ENCODE measurements around the gene ID4. TPM values are rescaled to one million over a fixed set of nuclear protein-coding genes. Genes with fewer than 3 reads are reported as not detected.

Gene ID4
- total and polyA plus RNA-seq, 2 of the 4 experiments (the other 2 are of a cell fraction), result 3.0 to 3.6 TPM

- H3K9me1 ChIP-seq (ENCODE audit: insufficient read depth, low read length), result no peaks in the 10 kb centered on the region; the same call in 1 of the 2 replicates
- no peaks in the 10 kb centered on the region for H3K4me1 ChIP-seq (ENCODE audit: control insufficient read depth, insufficient read depth, low read length)
- in situ Hi-C loops (cut with MboI; ENCODE audit: low sequenced_read_pairs) (loop anchor here (25.0 kb wide), 3 partner anchors 877 to 1277 kb away; no protein-coding TSS in a partner anchor), dilution Hi-C loops (cut with HindIII; ENCODE audit: low sequenced_read_pairs, unreplicated experiment) (no loop called here), intact Hi-C loops (cut with micrococcal nuclease) (no loop called here)
- BruUV-seq (replicated peaks), result no TSS peak
- H2BK120ac ChIP-seq (ENCODE audit: low read depth, low read length), result no peak overlapping the region
- H2BK5ac ChIP-seq (ENCODE audit: low read depth, low read length, poor library complexity, severe bottlenecking), result no peak overlapping the region
- no peak overlapping the region for H4K91ac ChIP-seq (ENCODE audit: insufficient read depth, low read depth, low read length)
- H4K20me1 ChIP-seq (ENCODE audit: insufficient read depth, low read length), result no peaks in the 10 kb centered on the region
- H3K23ac ChIP-seq (ENCODE audit: low read depth, low read length), result no peak overlapping the region
- H3K4me3 ChIP-seq (ENCODE audit: insufficient read depth, low read depth, low read length), result no peak overlapping the region
- no peak overlapping the region for H3K4me2 ChIP-seq (ENCODE audit: low read depth, low read length)
- TF ChIP-seq MAFK (IDR thresholded peaks at IDR 0.05; ENCODE audit: low read depth, low read length) (0 out of 2 replicates have a peak, but pooled peaks have one; percentile 16), CHD1 (IDR thresholded peaks at IDR 0.05; ENCODE audit: low read depth, low read length) (no peak)
- peaks cover 10% of the 10 kb centered on the region for H3K27me3 ChIP-seq (ENCODE audit: control insufficient read depth, insufficient read depth, low read length)
- no peaks in the 10 kb centered on the region for H3K9me3 ChIP-seq (ENCODE audit: control insufficient read depth, insufficient read depth, low read length)
- no peak overlapping the region for H3K27ac ChIP-seq (ENCODE audit: insufficient read depth, low read length)
- H3K56ac ChIP-seq (ENCODE audit: extremely low read depth, insufficient read depth, low read length), result no peak overlapping the region
- H3K14ac ChIP-seq (replicated peaks; ENCODE audit: low read depth, low read length), result no peak overlapping the region
- H2AFZ ChIP-seq (replicated peaks; ENCODE audit: low read length, poor library complexity), result no peak overlapping the region
- H4K8ac ChIP-seq (ENCODE audit: low read depth in 2 of 2, low read length in 2 of 2), result no peak overlapping the region
- no peaks in the 10 kb centered on the region for H3K36me3 ChIP-seq (ENCODE audit: control insufficient read depth, insufficient read depth, low read length)
- no peak overlapping the region for H4K5ac ChIP-seq (ENCODE audit: low read depth, low read length)
- no peak overlapping the region for H3K18ac ChIP-seq (ENCODE audit: low read depth, low read length)
- H2BK15ac ChIP-seq (ENCODE audit: low read depth, low read length), result no peak overlapping the region
- ATAC-seq (ENCODE audit: low read depth) (no peak), DNase-seq (no peak)
- no peak overlapping the region for H3K9ac ChIP-seq (ENCODE audit: low read depth, low read length)
- POLR2A ChIA-PET (ENCODE audit: unreplicated experiment), result no interaction called here
- H3K4ac ChIP-seq (ENCODE audit: low read depth, low read length), result no peak overlapping the region
- H2BK20ac ChIP-seq (ENCODE audit: low read depth, low read length), result no peak overlapping the region
- WGBS, 2 experiments (ENCODE audit: extremely low coverage in 2 of 2, insufficient read length in 1 of 2), result no CpG with 5 or more reads among the region's 3 CpGs
- H2AK9ac ChIP-seq (replicated peaks; ENCODE audit: low read depth, low read length, poor library complexity), result no peak overlapping the region
- no peak overlapping the region for H2AK5ac ChIP-seq (ENCODE audit: low read depth, low read length)
- CTCF ChIA-PET, result interaction anchor here (0.6 to 1.1 kb wide), 2 partner anchors 13 to 173 kb away, joined by 3 to 4 read pairs; no protein-coding TSS in a partner anchor
- H3K79me1 ChIP-seq (ENCODE audit: low read depth in 1 of 2, low read length in 2 of 2), result no peaks in the 10 kb centered on the region
Measured at GRCh38 chr6:19864285-19864684, 27.1 kb downstream of the ID4 start.
